Motor neuron (in vitro differentiated cells): ENCODE measurements around the gene PLCG1. TPM values are rescaled to one million over a fixed set of nuclear protein-coding genes. Genes with fewer than 3 reads are reported as not detected.
A peak's percentile ranks its signal among the peaks of the same experiment; 100 is the strongest.

Experiments used
- ATAC-seq, 8 experiments: fragments of 200-7000 bp; cut with Tn5 transposase; replicated peaks in 6 of 8; 2 replicates each; pipeline ENCODE4 v1.8.0; 2021; ENCODE audit warnings: mild to moderate bottlenecking in 8 of 8, moderate library complexity in 8 of 8
- H3K27ac ChIP-seq, 2 donors: fragments of 250-450 bp; sonication (Bioruptor Pico); 2 replicates each; pipeline ENCODE4 v1.9.0; 2021; ENCODE audit warnings: antibody characterized with exemption in 2 of 2, mild to moderate bottlenecking in 2 of 2, moderate library complexity in 1 of 2
- H3K4me1 ChIP-seq, 2 donors: fragments of 250-450 bp; sonication (Bioruptor Pico); replicated peaks in 1 of 2; 2 replicates each; pipeline ENCODE4 v1.6.1; 2021; ENCODE audit warnings: antibody characterized with exemption in 2 of 2, mild to moderate bottlenecking in 2 of 2, moderate library complexity in 1 of 2
- H3K4me3 ChIP-seq, 5 donors: fragments of 250-450 bp; sonication (Bioruptor Pico); 2 replicates each; pipeline ENCODE4 v1.9.0; 2021; ENCODE audit warnings: antibody characterized with exemption in 5 of 5, mild to moderate bottlenecking in 5 of 5, moderate library complexity in 4 of 5
- WGBS, 10 experiments: fragments of 450-650 bp; shearing (Covaris generic); methylation state at CpG; one replicate each; pipeline ENCODE4 v1.0.0; 2022; 5-methylcytosine and 5-hydroxymethylcytosine counted together
- in situ Hi-C, 9 experiments: fragments of 400-800 bp; cut with MboI; loops; one replicate each; pipeline ENCODE4 v1.15.0; 2021; ENCODE audit warnings: low sequenced_read_pairs in 9 of 9, low pct_unique_long_range_greater_than_20kb in 2 of 9; ENCODE audit not compliant: unreplicated experiment in 9 of 9
- total RNA-seq, 8 experiments: library from RNA; unstranded; fragments of 300-600 nt; gene quantifications; 2 replicates each; pipeline versions ENCODE4 v1.2.3 to v1.2.4, GENCODE V29; 2022

PLCG1 gene
- total RNA-seq, 8 experiments from 2014 or later, result 17.4 to 135 (median 83.0) TPM

- Histone ChIP-seq H3K4me1 (peaks cover 38 to 40% of the 10 kb centered on the region in 2 donors), H3K27ac (no peak overlapping the region), H3K4me3 (no peak overlapping the region)
- WGBS, 10 experiments, result 23 to 100% (median 72%) methylated on average over 1 to 6 of the region's 10 CpGs; no CpG with 5 or more reads in 3 of the 10 experiments
- in situ Hi-C loops, result no loop called here
- ATAC-seq, result no peak
These were observed 3.1 kb downstream of the PLCG1 start for GRCh38 chr20:41140226-41141133.

DNA sequence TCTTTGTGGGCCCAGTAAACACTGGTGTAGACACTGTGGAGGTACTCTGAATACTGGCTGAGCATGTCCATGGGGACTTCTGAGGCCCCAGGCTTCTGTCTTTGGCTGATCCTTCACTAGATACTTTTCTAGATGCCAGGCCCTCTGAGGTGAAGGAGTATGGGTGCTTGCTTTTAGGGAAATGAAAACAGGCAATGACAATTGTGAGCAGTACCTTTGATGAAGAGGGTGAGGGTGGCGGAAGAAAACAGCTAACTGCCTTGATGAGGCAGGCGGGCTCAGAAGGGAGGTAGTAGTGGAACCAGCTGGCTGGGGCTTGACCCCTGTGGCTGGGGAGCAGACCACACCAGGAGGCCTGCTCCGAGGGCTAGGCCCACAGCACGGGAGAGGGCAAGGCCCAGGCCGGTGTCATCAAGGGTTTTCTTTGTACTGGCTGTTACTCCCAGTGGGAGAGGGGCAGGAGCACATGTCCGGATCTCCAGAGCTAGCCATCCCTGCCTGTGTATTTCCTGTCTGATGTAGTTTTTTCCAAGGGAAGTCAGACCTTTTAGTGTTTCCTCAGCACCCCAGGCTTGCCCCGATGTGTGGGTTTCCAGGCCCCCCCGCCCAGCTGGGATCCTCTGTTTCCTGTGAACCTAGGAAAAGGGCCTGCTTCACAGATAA lies 3.9 kb downstream of the PLCG1 start:
- 0 to 100% (median 43%) methylated on average over 1 to 7 of the region's 8 CpGs; no CpG with 5 or more reads in 6 of the 10 experiments for WGBS, 10 experiments
- peak overlapping the region in 1 of 2 donors; percentile 5 for H3K27ac ChIP-seq
- no peak overlapping the region for H3K4me3 ChIP-seq
- no peak for ATAC-seq
- in situ Hi-C loops, result no loop called here
- peaks cover 32 to 34% of the 10 kb centered on the region in 2 donors for H3K4me1 ChIP-seq

- in situ Hi-C loops, result no loop called here
- 60 to 100% (median 81%) methylated on average over 1 to 3 of the region's 4 CpGs; no CpG with 5 or more reads in 6 of the 10 experiments for WGBS, 10 experiments
- Histone ChIP-seq H3K27ac (no peak overlapping the region), H3K4me3 (no peak overlapping the region), H3K4me1 (peaks cover 29 to 33% of the 10 kb centered on the region in 2 donors)
- ATAC-seq, result no peak
These were observed 4.9 kb downstream of the PLCG1 start for GRCh38 chr20:41142245-41142644.

DNA sequence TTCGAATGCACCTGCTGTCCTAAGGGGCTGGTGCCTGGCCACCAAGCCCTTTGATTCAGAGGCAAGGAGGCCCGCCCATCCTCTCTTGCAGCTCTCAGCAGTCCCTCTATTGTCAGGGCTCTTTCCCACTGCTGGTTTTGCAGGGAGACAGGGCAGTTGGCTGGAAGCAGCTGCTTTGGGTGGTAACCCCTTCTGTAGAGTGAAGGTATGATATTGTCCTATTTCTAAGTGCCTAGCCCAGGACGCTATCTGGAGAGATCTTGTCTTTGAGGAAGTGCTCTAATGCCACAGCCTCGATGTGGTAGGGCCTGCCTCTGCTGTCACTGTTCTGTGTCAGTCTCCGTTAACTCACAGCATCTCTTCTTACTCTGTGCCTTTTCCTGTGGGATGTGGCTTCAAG lies 5.6 kb downstream of the PLCG1 start:
- in situ Hi-C loops, result no loop called here
- Histone ChIP-seq H3K4me3 (no peak overlapping the region), H3K27ac (no peak overlapping the region), H3K4me1 (peaks cover 29 to 33% of the 10 kb centered on the region in 2 donors)
- 79 to 96% (median 87%) methylated on average over 2 to 4 of the region's 5 CpGs; no CpG with 5 or more reads in 5 of the 10 experiments for WGBS, 10 experiments
- ATAC-seq, result no peak

DNA sequence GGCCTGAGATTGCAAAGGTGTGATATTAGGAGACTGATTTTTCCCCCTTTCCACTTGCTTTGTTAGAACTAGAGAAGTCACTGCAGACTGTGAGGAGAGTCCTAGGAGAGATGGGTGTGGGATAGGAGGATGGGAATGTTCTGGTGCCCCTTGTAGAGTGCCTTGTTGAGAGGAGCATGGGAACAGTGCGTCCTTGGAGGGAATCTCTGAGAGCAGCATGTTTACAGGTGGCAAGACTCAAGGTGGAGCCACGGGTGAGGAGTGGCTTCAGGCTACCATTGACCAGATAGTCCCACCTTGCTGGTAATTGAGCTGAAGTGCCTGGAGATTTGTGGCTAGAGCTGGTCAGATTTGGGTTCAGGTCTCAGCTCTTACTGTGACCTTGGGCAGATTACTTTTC lies 6.0 kb downstream of the PLCG1 start:
- H3K4me1 ChIP-seq, result peaks cover 29 to 34% of the 10 kb centered on the region in 2 donors
- in situ Hi-C loops, result no loop called here
- H3K27ac ChIP-seq, result no peak overlapping the region
- ATAC-seq, result no peak
- 37 to 100% (median 90%) methylated on average over 1 to 2 of the region's 2 CpGs; no CpG with 5 or more reads in 5 of the 10 experiments for WGBS, 10 experiments
- H3K4me3 ChIP-seq, result no peak overlapping the region

GRCh38 chr20:41145317-41145716 lies 8.0 kb downstream of the PLCG1 start:
- peaks cover 18 to 32% of the 10 kb centered on the region in 2 donors for H3K4me1 ChIP-seq
- WGBS, 10 experiments, result 83 to 100% (median 100%) methylated on average over 1 to 2 of the region's 2 CpGs; no CpG with 5 or more reads in 5 of the 10 experiments
- in situ Hi-C loops, result no loop called here
- H3K4me3 ChIP-seq, result no peak overlapping the region
- ATAC-seq, result no peak
- H3K27ac ChIP-seq, result no peak overlapping the region

GRCh38 chr20:41145821-41146620 lies 8.7 kb downstream of the PLCG1 start:
- no peak overlapping the region for H3K4me3 ChIP-seq
- in situ Hi-C loops, result no loop called here
- H3K27ac ChIP-seq, result no peak overlapping the region
- peaks cover 13 to 30% of the 10 kb centered on the region in 2 donors for H3K4me1 ChIP-seq
- ATAC-seq, result no peak
- 65 to 100% (median 100%) methylated on average over 1 to 7 of the region's 12 CpGs; no CpG with 5 or more reads in 3 of the 10 experiments for WGBS, 10 experiments

DNA sequence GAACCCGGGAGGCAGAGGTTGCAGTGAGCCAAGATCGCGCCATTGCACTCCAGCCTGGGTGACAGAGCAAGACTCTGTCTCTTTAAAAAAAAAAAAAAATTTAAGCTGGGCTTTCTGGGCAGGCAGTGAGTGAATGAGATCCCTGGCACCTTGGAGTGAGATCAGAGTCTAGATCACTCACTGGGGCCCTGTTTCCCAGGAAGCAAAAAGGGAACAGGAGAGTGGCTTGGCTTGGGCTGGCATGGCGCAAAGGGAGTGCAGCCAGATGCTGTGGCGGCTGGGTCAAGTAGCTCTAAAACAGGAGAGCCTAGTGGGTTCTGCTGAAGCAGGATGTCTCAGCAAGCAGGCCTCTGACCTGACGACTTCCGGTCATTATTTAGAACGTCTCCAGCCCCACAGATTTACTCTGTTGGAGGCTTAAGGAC lies 10.4 kb downstream of the PLCG1 start:
- in situ Hi-C loops, result no loop called here
- Histone ChIP-seq H3K27ac (no peak overlapping the region), H3K4me3 (no peak overlapping the region), H3K4me1 (peaks cover 0 to 17% of the 10 kb centered on the region in 2 donors)
- peak in 5 of 8 experiments; percentile 24 to 82 (median 53) for ATAC-seq
- 67 to 100% (median 85%) methylated on average over 1 to 7 of the region's 8 CpGs; no CpG with 5 or more reads in 1 of the 10 experiments for WGBS, 10 experiments

GRCh38 chr20:41148942-41149341 lies 11.6 kb downstream of the PLCG1 start:
- no peak overlapping the region for H3K4me3 ChIP-seq
- H3K27ac ChIP-seq, result no peak overlapping the region
- peak in 3 of 8 experiments; percentile 76 to 88 (median 82) for ATAC-seq
- in situ Hi-C loops, result no loop called here
- whole genome bisulfite sequencing, 10 experiments, result 40 to 100% (median 83%) methylated on average over 1 to 5 of the region's 5 CpGs
- peaks cover 0 to 17% of the 10 kb centered on the region in 2 donors for H3K4me1 ChIP-seq

DNA sequence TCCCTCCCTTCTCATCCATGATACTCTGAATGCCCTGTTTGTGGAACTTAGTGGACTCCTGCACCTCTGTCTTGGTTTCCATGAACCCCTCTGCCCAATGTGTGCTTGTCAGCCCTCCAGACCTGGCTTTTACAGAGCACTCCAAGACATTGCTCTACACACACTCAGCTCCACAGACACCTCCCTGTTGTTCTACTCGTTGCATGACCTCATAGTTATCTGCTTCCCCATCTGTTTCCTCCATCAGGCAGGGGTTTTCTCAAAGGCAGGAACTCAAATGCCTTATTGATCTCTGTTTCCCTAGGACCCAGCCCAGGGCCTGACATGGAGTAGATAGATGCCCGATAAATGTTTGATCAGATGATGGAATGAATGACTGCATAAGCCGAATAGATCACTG lies 13.3 kb downstream of the PLCG1 start:
- Histone ChIP-seq H3K4me1 (peaks cover 0 to 21% of the 10 kb centered on the region in 2 donors), H3K27ac (no peak overlapping the region), H3K4me3 (no peak overlapping the region)
- in situ Hi-C loops, result loop anchor here in 2 of 9 experiments (25.0 kb wide), 1 partner anchor 187 kb away; the partner anchor contains the start of gene LPIN3 (in 2 of the 2)
- peak in 5 of 8 experiments; percentile 27 to 45 (median 28) for ATAC-seq
- WGBS, 10 experiments, result 32 to 100% (median 79%) methylated on average over 1 to 3 of the region's 3 CpGs; no CpG with 5 or more reads in 4 of the 10 experiments

DNA sequence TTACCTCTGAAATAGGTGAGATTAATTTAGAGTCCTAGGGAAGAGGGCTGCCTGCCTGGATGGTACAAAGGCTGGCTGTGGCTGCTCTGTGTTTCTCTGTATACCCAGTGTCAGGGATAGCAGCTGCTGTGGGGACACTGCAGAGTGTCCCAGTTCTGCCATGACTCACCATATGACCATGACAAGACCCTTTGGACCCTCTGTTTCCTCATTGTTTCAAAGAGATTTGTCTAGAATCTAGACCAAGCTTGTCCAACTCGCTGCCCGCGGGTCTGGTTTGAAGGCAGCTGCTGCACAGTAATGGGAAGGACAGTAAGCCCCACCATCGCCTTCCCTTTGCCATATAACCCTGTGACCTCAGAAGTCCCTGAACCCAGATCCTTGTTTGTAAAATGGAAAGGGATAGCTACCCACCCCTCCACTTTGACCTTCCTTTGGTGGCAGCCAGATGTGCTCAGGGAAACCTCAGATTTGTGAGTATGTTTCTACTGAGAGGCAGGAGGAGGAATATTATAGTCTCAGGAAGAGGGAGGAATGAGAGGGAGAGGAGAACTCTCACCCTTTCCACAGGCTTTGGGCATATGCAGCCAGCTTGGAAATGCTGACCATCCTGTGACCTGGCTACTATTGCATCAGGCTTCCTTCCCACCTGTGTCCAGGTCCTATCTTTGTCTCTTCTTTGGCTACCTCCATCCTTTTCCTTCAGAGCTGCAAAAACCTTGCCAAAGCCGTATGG lies 14.0 kb downstream of the PLCG1 start:
- in situ Hi-C loops, result loop anchor here in 2 of 9 experiments (25.0 kb wide), 1 partner anchor 186 kb away; the partner anchor contains the start of gene LPIN3 (in 2 of the 2)
- 100% methylated on average over 1 of the region's 5 CpGs; no CpG with 5 or more reads in 7 of the 10 experiments for WGBS, 10 experiments
- Histone ChIP-seq H3K4me1 (peaks cover 0 to 21% of the 10 kb centered on the region in 2 donors), H3K27ac (no peak overlapping the region), H3K4me3 (no peak overlapping the region)
- ATAC-seq, result no peak
